CD4-positive, alpha-beta T cell (primary cell): ENCODE data around the gene KIF5C. TPM values are rescaled to one million over a fixed set of nuclear protein-coding genes. Genes with fewer than 3 reads are reported as not detected.

Experiments
- ATAC-seq: fragments of 200-7000 bp; cut with Tn5 transposase; one replicate; pipeline ENCODE4 v1.10.0; 2022; ENCODE audit warnings: mild to moderate bottlenecking; ENCODE audit not compliant: poor library complexity
- CTCF ChIA-PET: fragments of 350-600 bp; sonication (Branson Sonifier 250); formaldehyde crosslinking; loops from one replicate; lab custom pipeline; 2021; ENCODE audit warnings: antibody characterized with exemption, inconsistent platforms; lab: Charles Lee
- POLR2A ChIA-PET: fragments of 350-600 bp; sonication (Branson Sonifier 250); formaldehyde crosslinking; loops from one replicate; lab custom pipeline; 2021; ENCODE audit warnings: antibody characterized with exemption, inconsistent platforms; lab: Charles Lee
- DNase-seq, 14 experiments: peaks; one replicate each; pipeline ENCODE4 v3.0.0-alpha.2; 2013 to 2020; ENCODE audit warnings: mixed read lengths in 2 of 14
- H3K27ac ChIP-seq, 2 donors: one replicate each; pipeline versions ENCODE4 v1.5.1 to v1.7.0; 2013; ENCODE audit warnings: low read length in 2 of 2, low read depth in 1 of 2, mild to moderate bottlenecking in 1 of 2
- H3K27me3 ChIP-seq, 2 experiments: 1 replicate in 1 of 2; 2 replicates in 1 of 2; pipeline versions ENCODE4 v1.6.1 to v1.7.0; 2013; ENCODE audit warnings: low read length in 2 of 2, control low read depth in 1 of 2, mild to moderate bottlenecking in 1 of 2, moderate library complexity in 1 of 2; ENCODE audit not compliant: insufficient read depth in 2 of 2, control insufficient read depth in 1 of 2
- H3K36me3 ChIP-seq: one replicate; pipeline ENCODE4 v1.6.1; 2013; ENCODE audit warnings: low read length, control low read depth; ENCODE audit not compliant: insufficient read depth
- H3K4me1 ChIP-seq: one replicate; pipeline ENCODE4 v1.6.1; 2013; ENCODE audit warnings: low read length, control low read depth; ENCODE audit not compliant: insufficient read depth
- H3K4me3 ChIP-seq: one replicate; pipeline ENCODE4 v1.5.1; 2013; ENCODE audit warnings: mild to moderate bottlenecking, low read length, moderate library complexity
- H3K9me3 ChIP-seq, 2 experiments: 1 replicate in 1 of 2; 2 replicates in 1 of 2; pipeline versions ENCODE4 v1.6.1 to v1.7.0; 2013; ENCODE audit warnings: low read length in 2 of 2, mild to moderate bottlenecking in 2 of 2, control low read depth in 1 of 2, moderate library complexity in 1 of 2; ENCODE audit not compliant: control insufficient read depth in 1 of 2, insufficient read depth in 1 of 2
- H3K27ac Mint-ChIP-seq: one replicate; pipeline ENCODE4 v1.8.0; 2020; ENCODE audit warnings: mixed read lengths
- H3K27me3 Mint-ChIP-seq: one replicate; pipeline ENCODE4 v1.8.0; 2021; ENCODE audit warnings: mixed read lengths
- H3K36me3 Mint-ChIP-seq: one replicate; pipeline ENCODE4 v1.8.0; 2021; ENCODE audit warnings: low read depth, mixed read lengths
- H3K4me1 Mint-ChIP-seq: one replicate; pipeline ENCODE4 v1.8.0; 2021; ENCODE audit warnings: low read depth, mixed read lengths
- H3K4me3 Mint-ChIP-seq: one replicate; pipeline ENCODE4 v1.8.0; 2020; ENCODE audit warnings: mild to moderate bottlenecking, mixed read lengths
- H3K9me3 Mint-ChIP-seq: one replicate; pipeline ENCODE4 v1.8.0; 2020; ENCODE audit warnings: mixed read lengths
- intact Hi-C, 2 experiments: fragments of 100-400 bp; cut with DNase I in 1 of 2; cut with micrococcal nuclease in 1 of 2; formaldehyde crosslinking; loops; one replicate each; pipeline versions ENCODE4 v1.15.1 to v1.9.0; 2023 to 2025; cut with DNase I, micrococcal nuclease
- total RNA-seq, 174 experiments: library from RNA in 2 of 174; stranded (reverse) in 2 of 174; gene quantifications; one replicate each; pipeline ENCODE4 v1.2.3 and lab custom pipeline; 2021 to 2026
- TF ChIP-seq, protein P1 (sequence below): fragments of 200-600 bp; IDR thresholded peaks from one replicate; pipeline ENCODE4 v1.8.0; 2022; ENCODE audit warnings: antibody characterized with exemption, mild to moderate bottlenecking

Gene KIF5C
- total RNA-seq, 2 experiments from 2014 or later, result 7.3 to 8.1 TPM

DNA sequence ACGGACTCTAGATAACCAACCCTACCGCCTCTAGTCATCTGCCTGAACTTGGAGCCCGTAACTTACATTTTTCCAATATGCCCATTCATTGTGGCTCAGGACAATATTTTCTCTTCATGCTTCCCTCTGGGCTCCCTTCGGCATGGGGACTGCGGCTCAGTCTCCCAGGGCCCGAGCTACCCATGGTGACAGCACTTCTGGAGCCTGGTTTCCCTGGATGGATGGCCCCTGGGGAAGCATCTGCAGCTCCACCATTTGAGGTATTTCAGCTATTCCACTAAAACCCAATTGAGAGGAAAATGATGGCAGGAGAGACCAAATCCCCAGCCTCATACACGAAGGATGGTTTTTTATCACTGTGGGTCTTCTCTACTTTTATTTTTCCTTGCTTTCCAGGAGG is 74.3 kb downstream of the KIF5C start:
- Mint-ChIP-seq H3K36me3 (peaks cover 9% of the 10 kb centered on the region), H3K4me3 (no peak overlapping the region), H3K9me3 (no peaks in the 10 kb centered on the region), H3K4me1 (no peaks in the 10 kb centered on the region), H3K27me3 (no peaks in the 10 kb centered on the region), H3K27ac (no peak overlapping the region)
- ChIA-PET POLR2A (no interaction called here), CTCF (no interaction called here)
- DNase-seq (no peak), ATAC-seq (no peak)
- Histone ChIP-seq H3K4me3 (no peak overlapping the region), H3K36me3 (peaks cover 7% of the 10 kb centered on the region), H3K4me1 (no peaks in the 10 kb centered on the region), H3K27me3 (no peaks in the 10 kb centered on the region), H3K9me3 (no peaks in the 10 kb centered on the region), H3K27ac (no peak overlapping the region)
- TF ChIP-seq, protein P1, sequence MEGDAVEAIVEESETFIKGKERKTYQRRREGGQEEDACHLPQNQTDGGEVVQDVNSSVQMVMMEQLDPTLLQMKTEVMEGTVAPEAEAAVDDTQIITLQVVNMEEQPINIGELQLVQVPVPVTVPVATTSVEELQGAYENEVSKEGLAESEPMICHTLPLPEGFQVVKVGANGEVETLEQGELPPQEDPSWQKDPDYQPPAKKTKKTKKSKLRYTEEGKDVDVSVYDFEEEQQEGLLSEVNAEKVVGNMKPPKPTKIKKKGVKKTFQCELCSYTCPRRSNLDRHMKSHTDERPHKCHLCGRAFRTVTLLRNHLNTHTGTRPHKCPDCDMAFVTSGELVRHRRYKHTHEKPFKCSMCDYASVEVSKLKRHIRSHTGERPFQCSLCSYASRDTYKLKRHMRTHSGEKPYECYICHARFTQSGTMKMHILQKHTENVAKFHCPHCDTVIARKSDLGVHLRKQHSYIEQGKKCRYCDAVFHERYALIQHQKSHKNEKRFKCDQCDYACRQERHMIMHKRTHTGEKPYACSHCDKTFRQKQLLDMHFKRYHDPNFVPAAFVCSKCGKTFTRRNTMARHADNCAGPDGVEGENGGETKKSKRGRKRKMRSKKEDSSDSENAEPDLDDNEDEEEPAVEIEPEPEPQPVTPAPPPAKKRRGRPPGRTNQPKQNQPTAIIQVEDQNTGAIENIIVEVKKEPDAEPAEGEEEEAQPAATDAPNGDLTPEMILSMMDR, result no peak
- intact Hi-C loops, result no loop called here

DNA sequence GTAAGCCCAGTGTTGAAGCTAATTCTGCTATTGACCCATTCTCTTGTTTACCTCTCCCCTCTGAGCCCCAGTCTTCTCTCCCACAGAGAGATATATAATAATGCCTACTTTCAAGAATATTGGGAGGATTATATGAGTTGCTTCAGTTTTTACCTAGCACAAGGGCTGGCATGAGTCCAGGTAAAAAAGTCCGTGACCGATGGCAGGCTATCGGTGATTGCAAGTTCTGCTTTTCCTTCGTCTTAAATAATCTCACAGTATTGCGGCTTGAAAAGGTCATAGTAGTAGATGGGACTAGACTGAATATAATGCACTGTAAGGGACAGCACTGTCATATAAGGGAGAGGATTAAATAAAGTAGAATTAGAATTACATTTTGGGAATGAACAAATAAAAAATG is 77.6 kb downstream of the KIF5C start:
- DNase-seq (no peak), ATAC-seq (no peak)
- TF ChIP-seq, protein P1, result no peak
- H3K27me3 ChIP-seq, result no peaks in the 10 kb centered on the region
- Mint-ChIP-seq H3K4me3 (no peak overlapping the region), H3K9me3 (no peaks in the 10 kb centered on the region), H3K36me3 (peaks cover 9% of the 10 kb centered on the region), H3K27ac (no peak overlapping the region), H3K27me3 (no peaks in the 10 kb centered on the region), H3K4me1 (peaks cover 5% of the 10 kb centered on the region)
- H3K4me1 ChIP-seq, result no peaks in the 10 kb centered on the region
- ChIA-PET CTCF (no interaction called here), POLR2A (no interaction called here)
- H3K36me3 ChIP-seq, result peaks cover 7% of the 10 kb centered on the region
- H3K27ac ChIP-seq, result no peak overlapping the region
- intact Hi-C loops, result no loop called here
- H3K9me3 ChIP-seq, result no peaks in the 10 kb centered on the region
- H3K4me3 ChIP-seq, result no peak overlapping the region

DNA sequence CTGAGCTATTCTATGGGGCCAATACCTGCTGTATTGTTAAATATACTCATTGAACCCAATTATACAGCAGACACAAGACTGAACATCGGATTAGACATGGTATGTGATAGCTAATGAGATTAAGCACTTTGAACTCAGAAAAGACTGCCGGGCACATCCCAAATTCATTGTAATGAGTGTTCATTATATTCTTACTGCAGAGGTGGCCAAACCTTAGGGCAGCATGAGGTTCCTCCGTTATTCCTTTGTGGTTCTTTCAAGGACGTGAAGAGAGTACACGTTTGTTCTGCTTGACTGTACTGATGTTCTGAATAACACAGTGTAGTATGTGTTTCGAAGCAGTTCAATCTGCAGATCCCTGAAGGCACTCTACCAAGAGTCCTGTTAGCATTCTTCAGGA is 78.4 kb downstream of the KIF5C start:
- Mint-ChIP-seq H3K36me3 (peaks cover 9% of the 10 kb centered on the region), H3K27me3 (no peaks in the 10 kb centered on the region), H3K4me1 (peaks cover 5% of the 10 kb centered on the region), H3K4me3 (no peak overlapping the region), H3K27ac (no peak overlapping the region), H3K9me3 (no peaks in the 10 kb centered on the region)
- no peaks in the 10 kb centered on the region for H3K9me3 ChIP-seq
- ChIA-PET CTCF (no interaction called here), POLR2A (interaction anchor here (0.5 kb wide), 1 partner anchor 1077 kb away, joined by 3 read pairs; no protein-coding TSS in a partner anchor)
- peaks cover 7% of the 10 kb centered on the region for H3K36me3 ChIP-seq
- TF ChIP-seq, protein P1, result no peak
- no peaks in the 10 kb centered on the region for H3K4me1 ChIP-seq
- H3K27me3 ChIP-seq, result no peaks in the 10 kb centered on the region
- no peak overlapping the region for H3K4me3 ChIP-seq
- intact Hi-C loops, result no loop called here
- DNase-seq (no peak), ATAC-seq (no peak)
- no peak overlapping the region for H3K27ac ChIP-seq
